NCI-H1105 (cell line): Measurements from ENCODE around the gene DAG1.

Experiments used
- DNase-seq: peaks from one replicate; lab custom pipeline; 2025; lab: John Stamatoyannopoulos, UW

DAG1 gene

DNA sequence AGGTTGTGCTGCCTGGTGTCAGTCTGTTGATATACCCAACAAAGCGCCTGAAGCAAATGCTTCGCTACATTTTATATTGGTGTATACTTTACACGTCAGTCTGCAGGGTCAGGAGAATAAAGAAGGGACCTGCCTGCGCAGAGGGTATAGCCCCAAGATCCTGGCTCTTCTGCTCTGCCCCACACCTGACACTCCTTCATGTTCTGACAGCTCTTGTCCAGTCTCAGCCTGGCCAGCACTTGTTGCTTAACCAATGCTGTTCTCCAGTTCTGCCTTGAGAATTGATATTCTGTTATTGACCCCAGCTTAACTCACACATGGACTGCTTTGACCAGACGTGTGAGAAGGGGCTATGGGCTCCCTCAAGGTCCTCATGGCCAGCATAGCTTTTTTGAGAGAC is 48.4 kb downstream of the DAG1 start:
- no peak for DNase-seq

DNA sequence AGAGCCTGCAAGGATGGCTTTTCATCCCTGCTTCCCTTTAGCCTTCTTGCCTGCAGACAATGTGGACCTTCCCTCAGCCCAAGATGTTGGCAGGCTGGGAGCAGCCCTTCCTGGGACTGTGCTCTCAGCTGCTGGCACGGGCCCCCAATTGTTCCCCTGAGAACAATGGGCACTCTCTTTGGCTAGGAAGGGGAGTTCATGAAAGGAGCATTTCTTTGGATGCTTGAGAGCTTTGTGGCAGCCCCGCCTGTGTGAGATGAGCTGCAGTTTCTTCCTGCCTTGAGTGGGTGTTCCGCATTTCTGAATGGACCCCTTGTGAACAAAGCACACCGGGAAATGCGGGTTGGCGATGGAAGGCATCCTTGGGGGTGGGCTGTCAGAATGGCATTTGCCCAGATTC is 49.2 kb downstream of the DAG1 start:
- DNase-seq, result no peak

DNA sequence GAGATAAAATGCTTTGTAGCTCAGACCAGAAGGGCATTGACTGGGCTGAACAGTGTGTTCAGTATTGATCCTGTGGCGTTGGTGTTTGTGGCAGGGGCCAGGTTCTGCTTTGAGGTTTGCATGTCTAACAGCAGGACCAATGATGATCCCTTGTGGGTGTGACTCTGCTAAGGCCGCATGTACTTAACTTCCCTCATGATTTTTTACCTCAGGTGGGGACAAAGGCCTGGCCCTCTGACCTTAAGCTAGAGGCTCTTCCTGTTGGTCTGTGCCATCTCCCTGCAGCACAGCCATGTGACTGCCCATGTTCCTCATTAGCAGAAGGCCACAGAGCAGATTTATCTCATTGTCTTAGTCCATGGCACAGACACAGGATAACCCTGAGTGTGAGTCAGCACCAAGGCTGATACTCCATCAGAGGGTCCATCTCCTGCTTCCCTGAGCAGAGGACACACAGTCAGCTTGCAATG is 49.9 kb downstream of the DAG1 start:
- no peak for DNase-seq

DNA sequence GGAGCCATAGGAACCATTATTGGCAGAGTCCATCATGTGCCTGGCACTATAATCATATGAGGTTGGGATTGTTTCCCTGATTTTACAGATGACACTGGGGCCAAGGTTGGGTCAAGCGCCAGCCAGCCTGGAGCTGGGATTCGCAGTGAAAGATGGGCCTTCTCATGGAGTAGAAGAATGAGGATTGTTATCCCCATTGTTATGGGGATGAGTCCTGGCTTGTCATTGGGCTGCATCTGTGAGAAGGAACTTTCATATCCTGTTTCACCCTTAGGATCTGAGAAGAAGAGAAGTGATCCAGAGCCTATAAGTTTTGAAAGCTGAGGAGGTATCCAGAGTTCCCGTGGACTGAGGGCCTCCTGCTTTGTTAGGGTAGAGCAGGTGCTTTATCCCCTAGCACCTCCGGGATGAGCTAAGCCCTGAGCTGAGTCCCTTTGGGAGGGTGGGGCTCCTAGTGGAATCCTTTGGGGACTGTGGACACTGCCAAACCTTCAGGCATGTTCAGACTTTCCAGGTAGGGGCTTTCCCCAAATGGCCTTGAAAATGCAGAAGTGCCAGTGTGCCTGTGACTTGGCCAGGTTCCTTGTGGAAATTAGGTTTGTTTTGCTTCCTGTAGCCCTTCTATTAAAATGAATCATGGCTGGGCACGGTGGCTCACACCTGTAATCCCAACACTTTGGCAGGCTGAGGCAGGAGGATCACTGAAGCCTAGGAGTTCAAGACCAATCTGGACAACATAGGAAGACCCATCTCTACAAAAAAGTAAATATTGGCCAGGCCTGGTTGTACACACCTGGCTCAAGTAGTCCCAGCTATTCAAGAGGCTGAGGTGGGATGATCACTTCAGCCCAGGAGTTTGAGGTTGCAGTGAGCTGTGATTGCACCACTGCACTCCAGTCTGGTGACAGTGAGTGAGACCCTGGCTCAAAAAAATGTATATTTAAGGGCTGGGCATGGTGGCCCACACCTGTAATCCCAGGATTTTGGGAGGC is 54.0 kb downstream of the DAG1 start:
- DNase-seq, result no peak

DNA sequence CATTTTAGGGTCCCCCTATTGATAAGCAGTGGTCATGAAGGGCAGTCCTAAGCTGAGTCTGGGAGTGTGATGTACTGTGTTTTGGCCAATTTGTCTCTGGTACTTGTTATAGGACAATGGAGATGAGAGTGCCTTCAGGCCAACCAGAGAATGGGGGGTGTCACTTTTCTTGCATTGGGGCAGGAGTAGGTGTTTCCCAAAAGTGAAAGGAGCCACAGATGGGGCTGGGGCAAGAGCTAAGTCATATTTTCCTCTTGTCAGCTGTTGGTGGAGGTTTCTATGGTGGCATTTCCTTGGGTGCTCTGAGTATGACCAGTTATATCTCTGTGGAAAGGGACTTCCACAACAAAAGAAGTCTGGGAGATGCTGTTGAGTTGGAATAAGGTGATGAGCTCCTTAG is 59.5 kb downstream of the DAG1 start:
- no peak for DNase-seq

DNA sequence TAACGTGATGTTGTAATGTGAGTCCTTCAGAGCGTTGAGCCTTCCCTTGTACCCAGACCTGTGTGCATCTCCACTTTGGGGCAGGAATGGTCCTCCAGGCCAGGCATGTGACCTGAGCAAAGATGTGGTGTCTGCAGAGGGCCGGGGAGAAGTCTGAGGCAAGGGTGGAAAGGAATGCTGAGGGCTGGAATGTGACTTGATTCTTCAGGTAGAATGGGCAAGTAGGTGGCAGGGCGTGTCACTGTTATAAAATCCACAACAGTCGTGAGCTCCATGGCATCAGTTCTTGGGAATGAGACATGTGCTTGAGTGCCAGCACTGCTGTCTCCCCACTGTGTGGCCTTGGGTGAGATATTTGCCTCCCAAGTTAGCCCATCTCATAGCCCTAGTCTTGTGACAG is 60.2 kb downstream of the DAG1 start:
- DNase-seq, result no peak

DNA sequence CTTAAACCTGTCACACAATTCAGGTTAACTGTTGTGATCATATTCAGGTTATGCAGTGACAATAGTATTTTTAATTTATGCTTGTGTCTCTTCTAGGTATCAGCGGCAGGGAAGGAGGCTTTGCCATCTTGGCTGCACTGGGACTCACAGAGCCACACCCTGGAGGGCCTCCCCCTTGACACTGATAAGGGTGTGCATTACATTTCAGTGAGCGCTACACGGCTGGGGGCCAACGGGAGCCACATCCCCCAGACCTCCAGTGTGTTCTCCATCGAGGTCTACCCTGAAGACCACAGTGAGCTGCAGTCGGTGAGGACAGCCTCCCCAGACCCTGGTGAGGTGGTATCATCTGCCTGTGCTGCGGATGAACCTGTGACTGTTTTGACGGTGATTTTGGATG is 60.6 kb downstream of the DAG1 start:
- DNase-seq, result no peak

DNA sequence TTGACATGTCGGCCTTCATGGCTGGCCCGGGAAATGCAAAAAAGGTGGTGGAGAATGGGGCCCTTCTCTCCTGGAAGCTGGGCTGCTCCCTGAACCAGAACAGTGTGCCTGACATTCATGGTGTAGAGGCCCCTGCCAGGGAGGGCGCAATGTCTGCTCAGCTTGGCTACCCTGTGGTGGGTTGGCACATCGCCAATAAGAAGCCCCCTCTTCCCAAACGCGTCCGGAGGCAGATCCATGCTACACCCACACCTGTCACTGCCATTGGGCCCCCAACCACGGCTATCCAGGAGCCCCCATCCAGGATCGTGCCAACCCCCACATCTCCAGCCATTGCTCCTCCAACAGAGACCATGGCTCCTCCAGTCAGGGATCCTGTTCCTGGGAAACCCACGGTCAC is 61.2 kb downstream of the DAG1 start:
- no peak for DNase-seq

DNA sequence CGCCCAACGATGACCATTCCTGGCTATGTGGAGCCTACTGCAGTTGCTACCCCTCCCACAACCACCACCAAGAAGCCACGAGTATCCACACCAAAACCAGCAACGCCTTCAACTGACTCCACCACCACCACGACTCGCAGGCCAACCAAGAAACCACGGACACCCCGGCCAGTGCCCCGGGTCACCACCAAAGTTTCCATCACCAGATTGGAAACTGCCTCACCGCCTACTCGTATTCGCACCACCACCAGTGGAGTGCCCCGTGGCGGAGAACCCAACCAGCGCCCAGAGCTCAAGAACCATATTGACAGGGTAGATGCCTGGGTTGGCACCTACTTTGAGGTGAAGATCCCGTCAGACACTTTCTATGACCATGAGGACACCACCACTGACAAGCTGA is 61.6 kb downstream of the DAG1 start:
- no peak for DNase-seq

DNA sequence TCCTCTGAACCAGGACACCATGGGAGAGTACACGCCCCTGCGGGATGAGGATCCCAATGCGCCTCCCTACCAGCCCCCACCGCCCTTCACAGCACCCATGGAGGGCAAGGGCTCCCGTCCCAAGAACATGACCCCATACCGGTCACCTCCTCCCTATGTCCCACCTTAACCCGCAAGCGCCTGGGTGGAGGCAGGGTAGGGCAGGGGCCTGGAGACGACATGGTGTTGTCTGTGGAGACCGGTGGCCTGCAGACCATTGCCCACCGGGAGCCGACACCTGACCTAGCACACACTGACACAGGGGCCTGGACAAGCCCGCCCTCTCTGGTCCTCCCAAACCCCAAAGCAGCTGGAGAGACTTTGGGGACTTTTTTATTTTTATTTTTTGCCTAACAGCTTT is 63.0 kb downstream of the DAG1 start:
- DNase-seq, result no peak

DNA sequence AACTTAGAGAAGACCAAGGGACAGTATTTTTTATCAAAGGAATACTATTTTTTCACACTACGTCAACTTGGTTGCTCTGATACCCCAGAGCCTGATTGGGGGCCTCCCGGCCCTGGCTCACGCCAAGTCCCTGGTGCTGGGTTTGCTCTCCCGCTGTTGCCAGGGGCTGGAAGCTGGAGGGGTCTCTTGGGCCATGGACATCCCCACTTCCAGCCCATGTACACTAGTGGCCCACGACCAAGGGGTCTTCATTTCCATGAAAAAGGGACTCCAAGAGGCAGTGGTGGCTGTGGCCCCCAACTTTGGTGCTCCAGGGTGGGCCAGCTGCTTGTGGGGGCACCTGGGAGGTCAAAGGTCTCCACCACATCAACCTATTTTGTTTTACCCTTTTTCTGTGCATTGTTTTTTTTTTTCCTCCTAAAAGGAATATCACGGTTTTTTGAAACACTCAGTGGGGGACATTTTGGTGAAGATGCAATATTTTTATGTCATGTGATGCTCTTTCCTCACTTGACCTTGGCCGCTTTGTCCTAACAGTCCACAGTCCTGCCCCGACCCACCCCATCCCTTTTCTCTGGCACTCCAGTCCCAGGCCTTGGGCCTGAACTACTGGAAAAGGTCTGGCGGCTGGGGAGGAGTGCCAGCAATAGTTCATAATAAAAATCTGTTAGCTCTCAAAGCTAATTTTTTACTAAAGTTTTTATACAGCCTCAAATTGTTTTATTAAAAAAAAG is 63.9 kb downstream of the DAG1 start:
- no peak for DNase-seq

DNA sequence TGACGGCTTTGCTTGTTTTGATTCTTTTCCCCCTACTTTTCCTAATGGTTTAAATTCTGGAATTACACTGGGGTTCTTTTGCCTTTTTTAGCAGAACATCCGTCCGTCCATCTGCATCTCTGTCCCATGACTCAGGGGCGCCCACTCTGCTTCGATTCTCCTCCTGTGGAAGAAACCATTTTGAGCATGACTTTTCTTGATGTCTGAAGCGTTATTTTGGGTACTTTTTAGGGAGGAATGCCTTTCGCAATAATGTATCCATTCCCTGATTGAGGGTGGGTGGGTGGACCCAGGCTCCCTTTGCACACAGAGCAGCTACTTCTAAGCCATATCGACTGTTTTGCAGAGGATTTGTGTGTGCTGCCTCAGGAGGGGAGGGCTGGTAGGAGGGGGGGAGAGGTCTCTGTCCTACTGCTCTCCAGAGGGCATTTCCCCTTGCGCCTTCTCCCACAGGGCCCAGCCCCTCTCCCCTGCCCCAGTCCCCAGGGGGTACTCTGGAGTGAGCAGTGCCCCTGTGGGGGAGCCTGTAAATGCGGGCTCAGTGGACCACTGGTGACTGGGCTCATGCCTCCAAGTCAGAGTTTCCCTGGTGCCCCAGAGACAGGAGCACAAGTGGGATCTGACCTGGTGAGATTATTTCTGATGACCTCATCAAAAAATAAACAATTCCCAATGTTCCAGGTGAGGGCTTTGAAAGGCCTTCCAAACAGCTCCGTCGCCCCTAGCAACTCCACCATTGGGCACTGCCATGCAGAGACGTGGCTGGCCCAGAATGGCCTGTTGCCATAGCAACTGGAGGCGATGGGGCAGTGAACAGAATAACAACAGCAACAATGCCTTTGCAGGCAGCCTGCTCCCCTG is 64.7 kb downstream of the DAG1 start:
- no peak for DNase-seq

DNA sequence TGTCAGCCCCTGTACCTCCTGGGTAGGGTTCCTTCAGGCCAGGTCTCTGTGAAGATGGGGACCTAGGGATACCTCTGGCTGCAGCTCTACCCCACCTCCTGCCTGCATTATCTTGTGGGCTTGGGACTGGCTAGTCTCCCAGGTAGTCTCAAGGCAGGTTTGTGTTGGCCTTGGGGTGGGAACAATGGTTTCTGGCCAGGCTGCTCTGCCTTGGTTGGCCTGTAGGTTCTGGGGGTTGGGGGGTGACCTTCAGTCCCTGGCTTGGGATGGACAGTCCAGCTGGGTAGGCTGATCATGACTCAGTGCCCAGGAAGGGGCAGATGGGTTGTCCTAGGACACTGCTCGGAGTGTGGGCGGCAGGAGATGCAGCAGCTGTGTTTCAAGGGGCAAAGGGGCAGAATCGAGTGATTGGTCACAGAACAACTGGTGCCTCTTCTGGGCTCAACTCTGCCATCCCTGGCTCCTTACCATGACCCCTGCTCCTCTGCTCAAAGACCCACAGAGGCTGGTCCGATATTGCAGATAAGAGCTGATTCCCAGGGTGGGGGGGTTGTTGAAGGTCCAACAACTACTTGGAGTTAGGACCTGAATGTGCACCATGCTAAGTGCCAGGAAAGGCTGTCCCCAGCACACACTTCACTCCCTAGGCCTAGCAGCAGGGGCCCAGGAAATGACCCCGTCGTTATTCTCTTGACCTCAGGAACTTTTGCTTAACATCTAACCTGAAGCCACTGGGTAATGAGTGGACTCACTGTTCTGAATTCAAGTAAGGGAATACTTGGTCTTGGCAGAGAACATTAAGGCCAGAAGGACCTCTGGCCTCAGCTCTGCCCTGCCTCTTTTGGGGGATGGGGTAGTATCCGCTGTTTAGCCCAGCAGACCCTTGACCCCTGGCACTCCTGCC is 66.2 kb downstream of the DAG1 start:
- DNase-seq, result no peak

DNA sequence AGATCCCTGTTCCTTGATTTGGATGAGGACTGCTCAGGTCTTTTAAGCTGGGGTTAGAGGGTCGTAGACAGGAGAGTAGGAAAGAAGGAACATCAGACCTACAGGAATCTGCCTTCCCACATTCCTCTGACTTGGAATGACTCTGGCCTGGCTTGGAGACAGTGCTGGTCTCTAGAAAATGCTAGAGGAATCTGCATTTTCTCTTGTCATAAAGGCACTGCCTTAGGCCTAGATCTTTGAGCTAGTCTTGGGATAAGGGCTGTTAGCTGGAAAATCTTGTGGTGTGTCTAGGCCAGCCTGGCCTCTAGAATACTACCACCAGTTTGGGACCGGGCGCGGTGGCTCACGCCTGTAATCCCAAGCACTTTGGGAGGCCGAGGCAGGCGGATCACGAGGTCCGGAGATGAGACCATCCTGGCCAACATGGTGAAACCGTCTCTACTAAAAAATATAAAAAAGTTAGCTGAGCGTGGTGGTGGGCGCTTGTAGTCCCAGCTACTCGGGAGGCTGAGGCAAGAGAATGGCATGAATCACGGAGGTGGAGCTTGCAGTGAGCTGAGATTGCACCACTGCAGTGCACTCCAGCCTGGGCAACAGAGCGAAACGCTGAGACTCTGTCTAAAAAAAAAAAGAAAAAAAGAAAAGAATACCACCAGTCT is 66.9 kb downstream of the DAG1 start:
- DNase-seq, result no peak

DNA sequence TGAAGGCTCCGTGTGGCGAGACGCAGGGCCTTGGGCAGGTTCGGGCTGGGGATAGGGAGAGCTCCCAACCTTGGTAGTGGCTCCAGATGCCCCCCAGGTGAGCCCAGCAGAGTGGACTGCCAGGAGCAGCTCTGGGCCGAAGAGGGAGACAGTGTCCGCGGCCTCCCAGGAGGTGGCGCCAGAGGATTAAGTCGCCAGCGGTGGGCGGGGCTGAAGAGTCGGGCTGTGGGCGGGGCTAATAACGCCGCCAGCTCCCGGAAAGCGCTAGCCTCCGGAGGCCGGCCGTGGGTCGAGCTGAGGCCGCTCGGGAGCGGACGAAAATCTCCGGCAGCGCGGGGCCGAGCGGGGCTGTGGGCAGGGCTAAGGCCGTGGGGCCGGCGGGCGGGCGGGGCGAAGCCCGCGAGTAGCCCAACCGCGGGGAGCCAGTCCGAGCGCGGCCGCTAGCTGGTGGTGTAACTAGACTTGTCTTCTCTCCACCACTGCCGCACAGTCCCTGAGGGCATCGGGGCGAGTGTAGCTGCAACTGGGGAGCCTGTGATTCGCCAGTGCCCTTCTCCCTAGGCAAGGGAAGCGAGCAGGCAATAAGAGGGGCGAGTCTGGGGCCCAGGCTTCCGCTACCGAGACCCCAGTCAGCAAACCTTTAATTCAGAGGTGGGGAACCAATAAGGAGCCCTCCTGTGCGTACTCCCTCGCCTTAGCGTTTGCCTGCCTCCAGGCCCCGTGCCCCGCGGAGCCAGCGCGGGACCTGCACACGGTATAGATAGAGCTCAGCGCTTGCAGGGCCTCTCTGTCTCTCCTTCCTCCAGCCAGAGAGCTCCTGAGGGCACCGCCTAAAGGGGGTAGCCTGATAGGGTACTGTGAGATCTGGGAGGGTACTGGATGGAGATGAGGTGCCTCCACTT is 69.8 kb downstream of the DAG1 start:
- DNase-seq, result peak; percentile 75

DNA sequence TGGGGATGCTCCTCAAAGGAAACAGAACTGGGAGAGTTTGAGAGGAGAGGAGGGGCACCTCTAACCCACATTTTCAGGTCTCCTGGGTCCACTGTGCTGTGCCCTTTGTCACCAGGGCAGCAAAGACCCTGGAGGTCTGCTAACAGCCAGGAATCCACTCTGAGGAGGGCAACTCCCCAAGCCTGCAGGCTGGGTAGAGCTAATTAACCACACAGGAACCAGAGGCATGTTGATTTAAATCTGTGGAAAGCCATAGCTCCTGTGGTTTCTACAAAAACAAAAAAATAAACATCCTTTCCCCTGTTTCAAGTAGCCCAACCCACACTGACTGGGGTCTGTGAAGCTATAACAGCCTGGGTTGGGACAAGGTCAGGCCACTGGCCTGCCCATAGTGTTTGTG is 82.0 kb downstream of the DAG1 start:
- no peak for DNase-seq

DNA sequence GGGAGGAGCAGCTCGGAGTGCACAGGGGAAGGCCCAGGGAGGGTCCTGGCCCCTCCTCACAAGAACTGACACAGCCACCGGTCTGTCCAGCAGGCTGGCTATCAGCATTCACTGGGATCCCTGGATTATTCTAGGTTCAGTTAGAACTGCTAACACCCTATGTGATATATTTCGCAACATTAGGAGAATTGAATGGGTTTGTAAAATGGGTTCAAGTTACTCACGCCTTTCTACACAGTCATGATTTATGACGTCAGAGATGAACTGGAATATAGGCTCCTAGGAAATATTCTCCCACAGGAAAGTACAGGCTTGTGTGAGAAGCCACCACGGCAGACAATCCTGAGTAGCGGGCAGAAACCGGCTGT is 83.2 kb downstream of the DAG1 start:
- no peak for DNase-seq

DNA sequence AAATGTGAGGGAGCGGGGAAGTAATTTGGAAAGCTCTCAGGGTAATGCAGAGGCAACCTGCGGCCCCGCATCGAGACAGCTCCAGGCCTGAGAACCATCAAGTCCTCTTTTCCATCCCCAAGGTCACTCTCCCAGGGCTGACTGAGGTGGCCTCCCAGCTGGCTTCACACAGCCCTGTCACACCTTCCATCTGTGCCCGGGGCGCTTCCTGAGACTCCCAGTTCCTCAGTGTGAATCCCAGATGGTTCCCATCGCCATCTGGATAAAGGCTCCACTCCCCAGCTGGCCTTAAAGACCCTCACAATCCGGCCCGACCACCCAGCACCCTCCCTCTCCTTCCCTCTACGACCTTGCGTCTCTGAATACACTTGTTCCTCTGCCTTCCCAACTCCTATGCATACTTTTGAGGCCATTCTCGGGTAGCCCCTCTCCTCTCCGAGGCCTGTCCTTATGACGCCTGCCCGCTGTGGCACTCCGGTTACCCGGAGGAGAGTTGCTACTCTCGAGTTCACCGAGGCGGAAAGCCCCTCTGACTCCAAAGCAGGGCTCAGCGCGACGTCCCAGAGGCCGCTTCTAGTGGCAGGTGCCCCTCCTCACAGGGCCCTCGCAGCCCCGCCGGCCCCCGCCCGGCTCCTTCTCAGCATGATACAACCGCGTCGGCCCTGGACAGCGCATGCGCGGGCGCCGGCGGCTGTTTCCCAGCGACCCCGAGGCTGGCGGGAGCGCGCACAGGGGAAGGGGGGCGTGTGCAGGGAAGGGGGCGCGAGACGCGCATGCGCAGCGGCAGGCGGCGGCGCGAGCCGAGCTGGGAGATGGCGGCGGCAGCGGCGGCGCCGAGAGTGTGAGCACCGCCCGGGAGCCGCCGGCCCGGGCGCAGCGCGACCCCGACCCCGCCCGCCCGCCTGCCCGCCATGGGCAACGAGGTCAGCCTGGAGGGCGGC is 83.9 kb downstream of the DAG1 start, which contains the start of gene BSN:
Gene BSN (plus strand): TSS at position 786 of the 941 bp plus-strand sequence. CDS start 126 bp downstream, at position 912.
- peak; percentile 75 for DNase-seq
